ENCODE measurements around the gene AQP4.

DNA sequence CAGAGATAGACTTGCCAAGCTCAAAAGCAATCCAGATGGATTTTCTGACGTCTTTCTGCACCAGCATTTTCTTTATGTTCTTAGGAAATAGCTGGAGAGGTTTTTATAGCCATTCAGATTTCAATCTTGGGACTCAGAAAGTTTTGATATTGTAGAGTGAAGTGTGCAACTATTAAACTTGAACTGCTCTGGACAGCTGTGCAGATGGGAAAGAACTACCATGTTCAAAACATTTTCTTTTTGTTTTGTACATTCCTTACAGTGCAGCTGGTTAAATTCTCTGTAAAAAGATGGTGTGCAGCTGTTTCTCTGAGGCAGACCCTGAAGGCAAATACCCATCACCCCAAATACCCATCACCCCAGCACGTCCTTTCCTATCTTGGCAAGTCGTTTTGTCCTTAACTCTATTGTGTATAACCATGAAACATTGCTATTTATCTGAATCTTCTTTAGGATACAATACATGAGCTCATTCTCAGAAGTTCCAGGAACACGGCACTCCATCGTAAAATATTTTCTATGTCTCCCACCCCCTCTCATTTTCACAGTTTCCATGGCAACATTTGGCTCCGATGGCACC lies 38.8 kb downstream of the AQP4 start:
- no peak for TF ChIP-seq POLR2AphosphoS5 (IDR thresholded peaks at IDR 0.05)
- TF ChIP-seq, protein P1, sequence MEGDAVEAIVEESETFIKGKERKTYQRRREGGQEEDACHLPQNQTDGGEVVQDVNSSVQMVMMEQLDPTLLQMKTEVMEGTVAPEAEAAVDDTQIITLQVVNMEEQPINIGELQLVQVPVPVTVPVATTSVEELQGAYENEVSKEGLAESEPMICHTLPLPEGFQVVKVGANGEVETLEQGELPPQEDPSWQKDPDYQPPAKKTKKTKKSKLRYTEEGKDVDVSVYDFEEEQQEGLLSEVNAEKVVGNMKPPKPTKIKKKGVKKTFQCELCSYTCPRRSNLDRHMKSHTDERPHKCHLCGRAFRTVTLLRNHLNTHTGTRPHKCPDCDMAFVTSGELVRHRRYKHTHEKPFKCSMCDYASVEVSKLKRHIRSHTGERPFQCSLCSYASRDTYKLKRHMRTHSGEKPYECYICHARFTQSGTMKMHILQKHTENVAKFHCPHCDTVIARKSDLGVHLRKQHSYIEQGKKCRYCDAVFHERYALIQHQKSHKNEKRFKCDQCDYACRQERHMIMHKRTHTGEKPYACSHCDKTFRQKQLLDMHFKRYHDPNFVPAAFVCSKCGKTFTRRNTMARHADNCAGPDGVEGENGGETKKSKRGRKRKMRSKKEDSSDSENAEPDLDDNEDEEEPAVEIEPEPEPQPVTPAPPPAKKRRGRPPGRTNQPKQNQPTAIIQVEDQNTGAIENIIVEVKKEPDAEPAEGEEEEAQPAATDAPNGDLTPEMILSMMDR (IDR thresholded peaks at IDR 0.05): no peak

Measured in suprapubic skin (tissue), 3 donors.